GM12878 (cell line): Measurements from ENCODE around the gene SLC6A3. TPM values are rescaled to one million over a fixed set of nuclear protein-coding genes. Genes with fewer than 3 reads are reported as not detected.

Source experiments
- ASH2L ChIP-seq: fragments of 300-600, 200-600 bp; sonication (generic); IDR thresholded peaks from 2 replicates; pipeline ENCODE4 v1.6.1; 2017; ENCODE audit warnings: low read depth, mild to moderate bottlenecking, borderline replicate concordance
- BACH1 ChIP-seq: fragments of 450-650 bp; IDR thresholded peaks from 2 replicates; pipeline ENCODE4 v1.6.1; 2017; ENCODE audit warnings: mild to moderate bottlenecking, borderline replicate concordance
- E2F4 ChIP-seq: IDR thresholded peaks from 2 replicates; pipeline ENCODE4 v1.6.1; 2012; ENCODE audit warnings: low read depth, low read length, improper control_type of control experiment
- MEF2A ChIP-seq: IDR thresholded peaks from 2 replicates; pipeline ENCODE4 v1.6.1; 2011; ENCODE audit warnings: low read depth, mild to moderate bottlenecking, low read length, moderate library complexity; ENCODE audit not compliant: insufficient read depth
- NFYA ChIP-seq: IDR thresholded peaks from 2 replicates; pipeline ENCODE4 v1.6.1; 2011; ENCODE audit warnings: low read depth, mild to moderate bottlenecking, low read length, improper control_type of control experiment, borderline replicate concordance
- NFYB ChIP-seq: IDR thresholded peaks from 2 replicates; pipeline ENCODE4 v1.6.1; 2011; ENCODE audit warnings: low read depth, mild to moderate bottlenecking, low read length, improper control_type of control experiment, moderate library complexity; ENCODE audit not compliant: insufficient read depth
- NR2F1 ChIP-seq: fragments of 450-650 bp; conservative IDR thresholded peaks from 2 replicates; pipeline ENCODE4 v1.6.1; 2017; ENCODE audit warnings: mild to moderate bottlenecking
- USF2 ChIP-seq: IDR thresholded peaks from 2 replicates; pipeline ENCODE4 v1.6.1; 2011; ENCODE audit warnings: low read depth, low read length, improper control_type of control experiment, borderline replicate concordance
- WRNIP1 ChIP-seq: IDR thresholded peaks from 2 replicates; pipeline ENCODE4 v1.6.1; 2011; ENCODE audit warnings: low read depth, low read length, improper control_type of control experiment, borderline replicate concordance
- YY1 ChIP-seq: IDR thresholded peaks from 2 replicates; pipeline ENCODE4 v1.6.1; 2011; ENCODE audit warnings: low read depth, mild to moderate bottlenecking, low read length
- ZNF687 ChIP-seq: fragments of 450-650 bp; IDR thresholded peaks from 2 replicates; pipeline ENCODE4 v1.6.1; 2017; ENCODE audit warnings: mild to moderate bottlenecking, moderate library complexity
- ZSCAN29 ChIP-seq: fragments of 450-650 bp; IDR thresholded peaks from 2 replicates; pipeline ENCODE4 v1.6.1; 2017; ENCODE audit warnings: mild to moderate bottlenecking, moderate library complexity
- polyA plus RNA-seq, 11 experiments: library from polyadenylated mRNA; depleted of rRNA in 4 of 11; unstranded in 6 of 11; stranded (reverse) in 5 of 11; fragments of >200 nt; fragmentation: Nextera tagmentation in 4 of 11; fragmentation: Illumina TruSeq in 1 of 11; extraction: Ambion mirVana in 4 of 11; extraction: Trizol in 1 of 11; gene quantifications; 1 replicate in 1 of 11; 2 replicates in 10 of 11; pipeline versions ENCODE4 v1.2.1 to v1.2.3, GENCODE V29; 2011 to 2016; ENCODE audit warnings: inconsistent platforms in 2 of 11, missing spikeins in 2 of 11, low read depth in 1 of 11
- total RNA-seq, 4 experiments: library from RNA; depleted of rRNA in 3 of 4; stranded (reverse); fragments of >200 nt in 3 of 4; fragmentation: Illumina TruSeq in 1 of 4; extraction: Trizol in 1 of 4; gene quantifications; 2 replicates each; pipeline versions ENCODE4 v1.2.1 to v1.2.3, GENCODE V29; 2013 to 2021

SLC6A3 gene
- total and polyA plus RNA-seq, 10 of the 15 experiments (the other 5 are each of a cell fraction or from before 2014, with no cell fraction given): 0.01 TPM; not detected in 9

GRCh38 chr5:1473746-1474145, 28.5 kb upstream of the SLC6A3 start (continued):
- TF ChIP-seq ZNF687 (no peak), MEF2A (no peak), USF2 (no peak), ASH2L (no peak), NFYA (no peak), E2F4 (no peak), BACH1 (no peak), ZSCAN29 (no peak), YY1 (no peak), NFYB (no peak), WRNIP1 (no peak), NR2F1 (no peak)
